K562 (cell line): ENCODE results near the gene GRB2. TPM values are rescaled to one million over a fixed set of nuclear protein-coding genes. Genes with fewer than 3 reads are reported as not detected.

Experiments
- ATAC-seq: fragments of 200-7000 bp; cut with Tn5 transposase; 3 replicates; pipeline ENCODE4 v1.9.1; 2020; ENCODE audit warnings: moderate library complexity
- BruUV-seq: library from RNA; stranded (reverse); fragments of 400-500 nt; replicated peaks from 2 replicates; lab custom pipeline; 2021; lab: Mats Ljungman, UMichigan
- CTCF ChIA-PET: fragments of 300-600 bp; formaldehyde crosslinking; extraction: SDS; loops from one replicate; lab custom pipeline; 2021; ENCODE audit warnings: low intra/inter-chr PET ratio; lab: Yijun Ruan, JAX
- POLR2A ChIA-PET: fragments of 300-600, 350-650 bp; sonication (Branson Sonifier 250); formaldehyde crosslinking; extraction: SDS; loops from one replicate; lab custom pipeline; 2021; ENCODE audit warnings: antibody characterized with exemption, inconsistent platforms; lab: Yijun Ruan, JAX
- DNase-seq, 4 experiments: peaks; one replicate each; pipeline versions ENCODE4 v3.0.0 to v3.0.0-alpha.2; 2011 to 2018; ENCODE audit warnings: low spot score in 3 of 4, mixed read lengths in 3 of 4; ENCODE audit errors: extremely low read depth in 1 of 4
- FAIRE-seq: peaks from 2 replicates; lab custom pipeline; 2011; peaks lifted over from hg19 to GRCh38; lab: Jason Lieb, UNC
- H2AFZ ChIP-seq: 2 replicates; pipeline ENCODE4 v1.6.0; 2011; ENCODE audit warnings: low read depth, low read length, control low read depth, inconsistent platforms
- H3K27ac ChIP-seq: fragments of 200-600 bp; 3 replicates; pipeline ENCODE4 v1.8.0; 2011; ENCODE audit warnings: low read depth, mild to moderate bottlenecking, control low read depth, inconsistent platforms, low read length, moderate library complexity, mixed read lengths; ENCODE audit errors: extremely low read depth
- H3K27me3 ChIP-seq, 2 experiments: fragments of 300-600 bp in 1 of 2; 2 replicates in 1 of 2; 3 replicates in 1 of 2; pipeline versions ENCODE4 v1.6.0 to v1.8.0; 2011; ENCODE audit warnings: inconsistent platforms in 2 of 2, low read length in 2 of 2, mild to moderate bottlenecking in 1 of 2, mixed read lengths in 1 of 2, moderate library complexity in 1 of 2; ENCODE audit not compliant: control insufficient read depth in 2 of 2, insufficient read depth in 2 of 2
- H3K36me3 ChIP-seq: fragments of 300-600 bp; 3 replicates; pipeline ENCODE4 v1.8.0; 2011; ENCODE audit warnings: mild to moderate bottlenecking, low read length, inconsistent platforms; ENCODE audit not compliant: control insufficient read depth, insufficient read depth
- H3K4me1 ChIP-seq, 2 experiments: fragments of 200-600 bp in 1 of 2; replicated peaks in 1 of 2; 2 replicates in 1 of 2; 3 replicates in 1 of 2; pipeline versions ENCODE4 v1.5.1 to v1.8.0; 2011; ENCODE audit warnings: inconsistent platforms in 2 of 2, low read length in 2 of 2, mild to moderate bottlenecking in 1 of 2, mixed read lengths in 1 of 2, moderate library complexity in 1 of 2; ENCODE audit not compliant: control insufficient read depth in 2 of 2, insufficient read depth in 2 of 2
- H3K4me2 ChIP-seq: 2 replicates; pipeline ENCODE4 v1.6.1; 2011; ENCODE audit warnings: low read length, control low read depth, inconsistent platforms, mixed read lengths; ENCODE audit not compliant: insufficient read depth
- H3K4me3 ChIP-seq: fragments of 200-600 bp; sonication (generic), shearing (Covaris generic); 2 replicates; pipeline ENCODE4 v1.5.1; 2016; ENCODE audit warnings: control low read depth, inconsistent platforms
- H3K79me2 ChIP-seq: fragments of 200-600 bp; 3 replicates; pipeline ENCODE4 v1.8.0; 2011; ENCODE audit warnings: low read length, inconsistent platforms; ENCODE audit not compliant: control insufficient read depth, insufficient read depth
- H3K9ac ChIP-seq, 2 experiments: 2 replicates each; pipeline versions ENCODE4 v1.6.0 to v1.6.1; 2011; ENCODE audit warnings: low read depth in 2 of 2, low read length in 2 of 2, control low read depth in 1 of 2, inconsistent platforms in 1 of 2, mild to moderate bottlenecking in 1 of 2, mixed read lengths in 1 of 2; ENCODE audit not compliant: insufficient read depth in 1 of 2
- H3K9me1 ChIP-seq: one replicate; pipeline ENCODE4 v1.6.0; 2011; ENCODE audit warnings: inconsistent platforms, mild to moderate bottlenecking, low read length, moderate library complexity; ENCODE audit not compliant: control insufficient read depth, insufficient read depth
- H3K9me3 ChIP-seq: replicated peaks from 2 replicates; pipeline ENCODE4 v1.5.1; 2011; ENCODE audit warnings: low read depth, low read length, inconsistent platforms; ENCODE audit not compliant: control insufficient read depth, insufficient read depth
- H4K20me1 ChIP-seq: replicated peaks from 2 replicates; pipeline ENCODE4 v1.6.1; 2011; ENCODE audit warnings: low read length, inconsistent platforms, mixed read lengths; ENCODE audit not compliant: control insufficient read depth, insufficient read depth
- AFF4 ChIP-seq: sonication (generic); formaldehyde crosslinking; IDR thresholded peaks from 2 replicates; pipeline ENCODE4 v1.8.0; 2023; ENCODE audit warnings: mild to moderate bottlenecking, missing genetic modification reagents
- FOXM1 ChIP-seq, 2 experiments: fragments of 450-650 bp in 1 of 2; sonication (generic) in 1 of 2; formaldehyde crosslinking in 1 of 2; IDR thresholded peaks; 2 replicates each; pipeline versions ENCODE4 v1.6.1 to v1.9.0; 2017 to 2022; ENCODE audit warnings: low read depth in 2 of 2, mild to moderate bottlenecking in 2 of 2, missing genetic modification reagents in 1 of 2, moderate library complexity in 1 of 2
- MXD1 ChIP-seq: fragments of 250-450 bp; sonication (Bioruptor Pico); IDR thresholded peaks from 2 replicates; pipeline ENCODE4 v1.8.0; 2021; ENCODE audit warnings: borderline replicate concordance, mild to moderate bottlenecking, moderate library complexity; ENCODE audit not compliant: poor library complexity, severe bottlenecking
- POLR3G ChIP-seq: IDR thresholded peaks from 2 replicates; pipeline ENCODE4 v1.6.1; 2011; ENCODE audit not compliant: insufficient read length, insufficient replicate concordance; ENCODE audit errors: extremely low read depth
- ZNF444 ChIP-seq: fragments of 250-450 bp; sonication (Bioruptor Pico); IDR thresholded peaks from 2 replicates; pipeline ENCODE4 v1.4.0; 2020; ENCODE audit warnings: mild to moderate bottlenecking, moderate library complexity
- WGBS: fragments of 100-300 bp; shearing (Covaris generic); methylation state at CpG from one replicate; pipeline ENCODE4 v1.1.6; 2016; ENCODE audit warnings: low coverage, mixed read lengths; ENCODE audit not compliant: insufficient coverage; ENCODE audit errors: missing lambda C conversion rate; 5-methylcytosine and 5-hydroxymethylcytosine counted together
- in situ Hi-C: fragments of 300-500 bp; cut with MboI; formaldehyde crosslinking; loops from 4 replicates; pipeline ENCODE4 v1.15.0; 2018; ENCODE audit warnings: inconsistent platforms, mixed read lengths
- intact Hi-C: fragments of 100-400 bp; cut with micrococcal nuclease; formaldehyde crosslinking; loops from 2 replicates; pipeline ENCODE4 v1.14.2; 2022
- polyA plus RNA-seq, 8 experiments: library from polyadenylated mRNA; depleted of rRNA in 4 of 8; stranded (reverse) in 5 of 8; unstranded in 3 of 8; fragments of >200 nt; fragmentation: Nextera tagmentation in 2 of 8; fragmentation: Illumina TruSeq in 1 of 8; extraction: Ambion mirVana in 2 of 8; extraction: Trizol in 1 of 8; gene quantifications; 2 replicates each; pipeline versions ENCODE4 v1.2.1 to v1.2.3, GENCODE V29; 2011 to 2014; ENCODE audit warnings: inconsistent platforms in 1 of 8, missing spikeins in 1 of 8
- total RNA-seq, 7 experiments: library from RNA; depleted of rRNA in 6 of 7; stranded (reverse); fragments of >200 nt in 6 of 7; fragmentation: Illumina TruSeq in 2 of 7; extraction: Trizol in 2 of 7; gene quantifications; 2 replicates each; pipeline versions ENCODE4 v1.2.1 to v1.2.3, GENCODE V29; 2011 to 2021; ENCODE audit warnings: low replicate concordance in 1 of 7

GRB2 gene
- total and polyA plus RNA-seq, 9 of the 15 experiments (the other 6 are each of a cell fraction or from before 2014, with no cell fraction given): 57.2 to 136 (median 84.8) TPM

GRCh38 chr17:75288359-75288758 lies 117.1 kb downstream of the GRB2 start:
- POLR2A ChIA-PET: interaction anchor here (0.6 to 2.0 kb wide), 9 partner anchors 8 to 172 kb away, joined by 3 to 26 read pairs (median 5); partner anchors contain the start of gene MIF4GD
- in situ Hi-C loops (no loop called here), intact Hi-C loops (loop anchor here (2.0 to 10.0 kb wide), 3 partner anchors 18 to 236 kb away; partner anchors contain the start of genes GRB2, LLGL2 and MIF4GD)
- H3K27ac ChIP-seq: peak overlapping the region; percentile 75; the same call in 2 of the 3 replicates
- 3% methylated on average over 2 of the region's 2 CpGs for WGBS
- H3K4me3 ChIP-seq: peak overlapping the region; percentile 87
- DNase-seq (peak in 1 of 4 experiments; percentile 10), FAIRE-seq (peak; percentile 69), ATAC-seq (no peak)
- H3K9me1 ChIP-seq: no peaks in the 10 kb centered on the region
- CTCF ChIA-PET: no interaction called here
- peaks cover 34% of the 10 kb centered on the region for H3K79me2 ChIP-seq
- H2AFZ ChIP-seq: no peak overlapping the region
- H4K20me1 ChIP-seq: no peaks in the 10 kb centered on the region
- H3K9ac ChIP-seq: peak overlapping the region; percentile 86 to 100
- no TSS peak for BruUV-seq
- H3K4me2 ChIP-seq: peak overlapping the region; percentile 93
- H3K36me3 ChIP-seq: peaks cover 38% of the 10 kb centered on the region
- H3K27me3 ChIP-seq: no peaks in the 10 kb centered on the region
- H3K9me3 ChIP-seq: no peaks in the 10 kb centered on the region
- TF ChIP-seq MXD1 (no peak), ZNF444 (CRISPR knock-in tag) (no peak), POLR3G (no peak), FOXM1 (IDR thresholded peaks at IDR 0.05; ENCODE audit: low read depth) (no peak), FOXM1 (CRISPR knock-in tag; IDR thresholded peaks at IDR 0.05; ENCODE audit: low read depth) (no peak), AFF4 (0 out of 2 replicates have a peak, but pooled peaks have one; percentile 10)
- TF ChIP-seq, all 486 proteins: peak for 1
- H3K4me1 ChIP-seq: peaks cover 2 to 16% of the 10 kb centered on the region in 2 experiments; a peak in 2 of 5 replicates
